Hair follicular keratinocyte (primary cell): ENCODE measurements around the gene RAB3GAP1. TPM values are rescaled to one million over a fixed set of nuclear protein-coding genes. Genes with fewer than 3 reads are reported as not detected.

Experiments
- total RNA-seq: library from RNA; depleted of rRNA; stranded (reverse); fragments of >200 nt; gene quantifications from 2 replicates; pipeline ENCODE4 v1.2.3, GENCODE V29; 2015

Gene RAB3GAP1
- 39.2 and 53.3 TPM in 2 replicates for total RNA-seq

GRCh38 chr2:135052042-135052876 is at the start of gene RAB3GAP1:
RAB3GAP1 (plus strand) TSS chr2:135052292; CDS start chr2:135052308, 16 bp downstream.

GRCh38 chr2:135047300-135047699 is 4.8 kb upstream of the RAB3GAP1 start, which contains the start of gene MAP3K19:
MAP3K19 (minus strand) TSS chr2:135047447; CDS start chr2:135024647, 22,800 bp downstream.

Other genes with a start within 250 kb of the RAB3GAP1 start
- not detected in 2 replicates for gene ACMSD, start 213.7 kb upstream of the RAB3GAP1 start, total RNA-seq
- gene CCNT2, start 133.5 kb upstream of the RAB3GAP1 start, total RNA-seq = 9.2 and 15.5 TPM in 2 replicates
- not detected in 2 replicates for gene MAP3K19, start 4.8 kb upstream of the RAB3GAP1 start, total RNA-seq